NCI-H82 (cell line): Measurements from ENCODE around the gene LY6G6D.

Experiments
- DNase-seq: peaks from one replicate; lab custom pipeline; 2025; lab: John Stamatoyannopoulos, UW

The LY6G6D gene

GRCh38 chr6:31764198-31764597 lies 49.0 kb downstream of the LY6G6D start:
- peak; percentile 25 for DNase-seq

GRCh38 chr6:31765559-31765909 lies 50.4 kb downstream of the LY6G6D start:
- DNase-seq = no peak

- DNase-seq = peak; percentile 77
Observed at GRCh38 chr6:31765910-31766794, 51.0 kb downstream of the LY6G6D start.

GRCh38 chr6:31767096-31767645 lies 52.0 kb downstream of the LY6G6D start:
- DNase-seq = no peak
